ENCODE results near the gene FBXL17. TPM values are rescaled to one million over a fixed set of nuclear protein-coding genes. Genes with fewer than 3 reads are reported as not detected.

Gene FBXL17
- total and polyA plus RNA-seq, 9 of the 15 experiments (the other 6 are each of a cell fraction or from before 2014, with no cell fraction given): 0.32 to 5.4 (median 1.8) TPM

GRCh38 chr5:107820429-107820828 lies 561.5 kb downstream of the FBXL17 start:
- Histone ChIP-seq H3K9ac (ENCODE audit: insufficient read depth in 1 of 2, low read depth in 2 of 2, low read length in 2 of 2) (no peak overlapping the region), H4K20me1 (replicated peaks; ENCODE audit: control insufficient read depth, insufficient read depth, low read length) (no peaks in the 10 kb centered on the region), H3K4me2 (ENCODE audit: insufficient read depth, low read length) (no peak overlapping the region), H2AFZ (ENCODE audit: low read depth, low read length) (no peak overlapping the region), H3K27me3 (ENCODE audit: control insufficient read depth in 2 of 2, insufficient read depth in 2 of 2, low read length in 2 of 2) (no peaks in the 10 kb centered on the region), H3K9me3 (replicated peaks; ENCODE audit: control insufficient read depth, insufficient read depth, low read depth, low read length) (no peaks in the 10 kb centered on the region; the same call in 1 of the 2 replicates), H3K4me1 (replicated peaks in 1 of 2; ENCODE audit: control insufficient read depth in 2 of 2, insufficient read depth in 2 of 2, low read length in 2 of 2) (no peaks in the 10 kb centered on the region), H3K27ac (ENCODE audit: extremely low read depth, low read depth, low read length) (no peak overlapping the region), H3K4me3 (no peak overlapping the region), H3K36me3 (ENCODE audit: control insufficient read depth, insufficient read depth, low read length) (no peaks in the 10 kb centered on the region), H3K9me1 (ENCODE audit: control insufficient read depth, insufficient read depth, low read length) (no peaks in the 10 kb centered on the region), H3K79me2 (ENCODE audit: control insufficient read depth, insufficient read depth, low read length) (no peaks in the 10 kb centered on the region)
- FAIRE-seq (no peak), DNase-seq (ENCODE audit: extremely low read depth in 1 of 4, low spot score in 3 of 4) (no peak), ATAC-seq (no peak)
- ChIA-PET POLR2A (no interaction called here), CTCF (ENCODE audit: low intra/inter-chr PET ratio) (no interaction called here)
- WGBS (ENCODE audit: insufficient coverage, low coverage, missing lambda C conversion rate): 3% methylated on average over 4 of the region's 4 CpGs
- BruUV-seq (replicated peaks): no TSS peak
- intact Hi-C loops (cut with micrococcal nuclease): no loop called here
- TF ChIP-seq ZBTB9 (CRISPR knock-in tag; IDR thresholded peaks at IDR 0.05) (no peak), ZNF444 (CRISPR knock-in tag; IDR thresholded peaks at IDR 0.05) (no peak), CSDE1 (IDR thresholded peaks at IDR 0.05) (no peak), ZBTB43 (CRISPR knock-in tag; IDR thresholded peaks at IDR 0.05) (no peak), RBM14 (IDR thresholded peaks at IDR 0.05; ENCODE audit: borderline replicate concordance, insufficient read depth, low read depth, low read length) (no peak), ZNF507 (tag; conservative IDR thresholded peaks at IDR 0.05) (no peak), HSF4 (CRISPR knock-in tag; IDR thresholded peaks at IDR 0.05; ENCODE audit: borderline replicate concordance) (no peak), SFPQ (IDR thresholded peaks at IDR 0.05; ENCODE audit: low read depth, low read length) (no peak), ZNF354B (CRISPR knock-in tag; IDR thresholded peaks at IDR 0.05) (no peak), ZNF830 (CRISPR knock-in tag; IDR thresholded peaks at IDR 0.05) (no peak)
- in situ Hi-C loops (cut with MboI): no loop called here

Measured in K562 (cell line).